IMR-90 (cell line): ENCODE results near the gene LAGE3. TPM values are rescaled to one million over a fixed set of nuclear protein-coding genes. Genes with fewer than 3 reads are reported as not detected.
A peak's percentile ranks its signal among the peaks of the same experiment; 100 is the strongest.

Experiments used
- ATAC-seq: fragments of 200-7000 bp; cut with Tn5 transposase; 2 replicates; pipeline ENCODE4 v1.9.1; 2020; ENCODE audit warnings: low read depth, mild to moderate bottlenecking, moderate library complexity
- Bru-seq: library from RNA; stranded (reverse); fragments of 400-500 nt; gene quantifications from one replicate; lab custom pipeline; 2021; lab: Mats Ljungman, UMichigan
- BruChase-seq, 2 experiments: library from RNA; stranded (reverse); fragments of 400-500 nt; gene quantifications; one replicate each; lab custom pipeline; 2021; lab: Mats Ljungman, UMichigan
- BruUV-seq: library from RNA; stranded (reverse); fragments of 400-500 nt; replicated peaks from 2 replicates; lab custom pipeline; 2021; lab: Mats Ljungman, UMichigan
- CTCF ChIA-PET: fragments of 300-600 bp; formaldehyde crosslinking; extraction: SDS; loops from one replicate; lab custom pipeline; 2021; ENCODE audit warnings: antibody characterized with exemption; lab: Yijun Ruan, JAX
- POLR2A ChIA-PET: fragments of 300-600 bp; sonication (Branson Sonifier 250); formaldehyde crosslinking; loops from one replicate; lab custom pipeline; 2022; ENCODE audit warnings: antibody characterized with exemption; ENCODE audit not compliant: unreplicated experiment; lab: Charles Lee
- DNase-seq: peaks from one replicate; pipeline ENCODE4 v3.0.0; 2013
- H2AFZ ChIP-seq: replicated peaks from 2 replicates; pipeline ENCODE3; 2013; ENCODE audit warnings: low read length, mild to moderate bottlenecking; ENCODE audit not compliant: poor library complexity
- H2AK5ac ChIP-seq: 2 replicates; pipeline ENCODE4 v1.6.1; 2013; ENCODE audit warnings: low read depth, low read length, inconsistent platforms
- H2AK9ac ChIP-seq: replicated peaks from 2 replicates; pipeline ENCODE3; 2013; ENCODE audit warnings: mild to moderate bottlenecking, low read depth, low read length, moderate library complexity; ENCODE audit not compliant: poor library complexity
- H2BK120ac ChIP-seq: 2 replicates; pipeline ENCODE4 v1.6.1; 2013; ENCODE audit warnings: low read depth, low read length, inconsistent platforms
- H2BK15ac ChIP-seq: 3 replicates; pipeline ENCODE4 v1.6.1; 2013; ENCODE audit warnings: low read depth, low read length, inconsistent platforms
- H2BK20ac ChIP-seq: 2 replicates; pipeline ENCODE4 v1.6.1; 2013; ENCODE audit warnings: low read depth, mild to moderate bottlenecking, inconsistent platforms, low read length, moderate library complexity
- H2BK5ac ChIP-seq: 2 replicates; pipeline ENCODE4 v1.6.1; 2013; ENCODE audit warnings: mild to moderate bottlenecking, low read depth, low read length, inconsistent platforms; ENCODE audit not compliant: poor library complexity, severe bottlenecking
- H3K14ac ChIP-seq: replicated peaks from 2 replicates; pipeline ENCODE4 v1.6.1; 2013; ENCODE audit warnings: low read depth, low read length, inconsistent platforms
- H3K18ac ChIP-seq: 2 replicates; pipeline ENCODE4 v1.6.1; 2013; ENCODE audit warnings: low read depth, low read length, control low read depth
- H3K23ac ChIP-seq: 2 replicates; pipeline ENCODE4 v1.6.1; 2013; ENCODE audit warnings: low read depth, low read length, inconsistent platforms
- H3K27ac ChIP-seq: 2 replicates; pipeline ENCODE4 v1.5.1; 2013; ENCODE audit warnings: mild to moderate bottlenecking, control low read depth, low read length; ENCODE audit not compliant: insufficient read depth
- H3K27me3 ChIP-seq: 2 replicates; pipeline ENCODE4 v1.6.1; 2013; ENCODE audit warnings: low read length; ENCODE audit not compliant: control insufficient read depth, insufficient read depth
- H3K36me3 ChIP-seq: 2 replicates; pipeline ENCODE4 v1.6.1; 2013; ENCODE audit warnings: low read length, mixed read lengths; ENCODE audit not compliant: control insufficient read depth, insufficient read depth
- H3K4ac ChIP-seq: 2 replicates; pipeline ENCODE4 v1.6.1; 2013; ENCODE audit warnings: low read depth, low read length, inconsistent platforms
- H3K4me1 ChIP-seq: 2 replicates; pipeline ENCODE4 v1.6.1; 2013; ENCODE audit warnings: low read length, mixed read lengths; ENCODE audit not compliant: control insufficient read depth, insufficient read depth
- H3K4me2 ChIP-seq: 2 replicates; pipeline ENCODE4 v1.6.1; 2013; ENCODE audit warnings: low read depth, mild to moderate bottlenecking, control low read depth, low read length, moderate library complexity
- H3K4me3 ChIP-seq: 2 replicates; pipeline ENCODE4 v1.5.1; 2013; ENCODE audit warnings: low read depth, mild to moderate bottlenecking, control low read depth, low read length, moderate library complexity; ENCODE audit not compliant: insufficient read depth
- H3K56ac ChIP-seq: 2 replicates; pipeline ENCODE4 v1.6.1; 2013; ENCODE audit warnings: low read length, inconsistent platforms; ENCODE audit not compliant: insufficient read depth; ENCODE audit errors: extremely low read depth
- H3K79me1 ChIP-seq, 2 experiments: 2 replicates each; pipeline ENCODE4 v1.6.1; 2013; ENCODE audit warnings: low read length in 2 of 2, inconsistent platforms in 1 of 2, low read depth in 1 of 2
- H3K9ac ChIP-seq: 2 replicates; pipeline ENCODE4 v1.6.1; 2013; ENCODE audit warnings: low read depth, low read length, control low read depth
- H3K9me1 ChIP-seq: 2 replicates; pipeline ENCODE4 v1.6.1; 2013; ENCODE audit warnings: low read length, inconsistent platforms; ENCODE audit not compliant: insufficient read depth
- H3K9me3 ChIP-seq: 2 replicates; pipeline ENCODE4 v1.6.1; 2013; ENCODE audit warnings: low read length; ENCODE audit not compliant: control insufficient read depth, insufficient read depth
- H4K20me1 ChIP-seq: 2 replicates; pipeline ENCODE4 v1.6.1; 2013; ENCODE audit warnings: low read length, inconsistent platforms; ENCODE audit not compliant: insufficient read depth
- H4K5ac ChIP-seq: 2 replicates; pipeline ENCODE4 v1.6.1; 2013; ENCODE audit warnings: mild to moderate bottlenecking, low read depth, low read length, control low read depth
- H4K8ac ChIP-seq, 2 experiments: 2 replicates each; pipeline ENCODE4 v1.6.1; 2013; ENCODE audit warnings: low read depth in 2 of 2, low read length in 2 of 2, control low read depth in 1 of 2, inconsistent platforms in 1 of 2
- H4K91ac ChIP-seq: 2 replicates; pipeline ENCODE4 v1.6.1; 2013; ENCODE audit warnings: low read depth, low read length, inconsistent platforms; ENCODE audit not compliant: insufficient read depth
- BHLHE40 ChIP-seq: fragments of 150-350 bp; IDR thresholded peaks from 2 replicates; pipeline ENCODE4 v1.6.1; 2016; ENCODE audit warnings: mild to moderate bottlenecking, low read depth, low read length
- CTCF ChIP-seq: conservative IDR thresholded peaks from 2 replicates; pipeline ENCODE4 v1.5.1; 2012; ENCODE audit warnings: mild to moderate bottlenecking, low read depth, low read length, improper control_type of control experiment
- MXI1 ChIP-seq: IDR thresholded peaks from 2 replicates; pipeline ENCODE4 v1.6.1; 2012; ENCODE audit warnings: low read depth, mild to moderate bottlenecking, low read length, moderate library complexity, borderline replicate concordance
- WGBS, 2 experiments: methylation state at CpG; one replicate each; pipeline versions ENCODE4 v1.1.5 to v1.1.7; 2013; ENCODE audit warnings: missing lambda C conversion rate in 2 of 2; ENCODE audit not compliant: insufficient read length in 1 of 2; ENCODE audit errors: extremely low coverage in 2 of 2; 5-methylcytosine and 5-hydroxymethylcytosine counted together
- dilution Hi-C: fragments of 300-500 bp; cut with HindIII; formaldehyde crosslinking; loops from one replicate; pipeline ENCODE4 v1.14.3; 2018; ENCODE audit warnings: low sequenced_read_pairs; ENCODE audit not compliant: unreplicated experiment
- in situ Hi-C: fragments of 300-500 bp; cut with MboI; formaldehyde crosslinking; loops from 3 replicates; pipeline ENCODE4 v1.14.3; 2019; ENCODE audit warnings: low sequenced_read_pairs, inconsistent platforms, mixed read lengths
- intact Hi-C: fragments of 100-400 bp; cut with micrococcal nuclease; formaldehyde crosslinking; loops from 2 replicates; pipeline ENCODE4 v1.10.0; 2022
- long read RNA-seq: library from polyadenylated mRNA; unstranded; transcript quantifications from one replicate; pipeline ENCODE4 v2.0.0, GENCODE V29; 2021; ENCODE audit not compliant: unreplicated experiment
- polyA plus RNA-seq, 3 experiments: library from polyadenylated mRNA; depleted of rRNA; stranded (reverse); fragments of >200 nt; gene quantifications; 2 replicates each; pipeline ENCODE4 v1.2.3, GENCODE V29; 2012; ENCODE audit warnings: low replicate concordance in 1 of 3
- total RNA-seq: library from RNA; depleted of rRNA; stranded (reverse); fragments of >200 nt; gene quantifications from 2 replicates; pipeline ENCODE4 v1.2.3, GENCODE V29; 2012; rRNA removed

The LAGE3 gene
- 3.6 and 6.4 TPM in 2 replicates for total RNA-seq
- 14.8 and 17.6 TPM in 2 replicates for polyA plus RNA-seq (2012; rRNA removed)
- polyA plus RNA-seq (2012; cell fraction: cytosol; rRNA removed) = 20.2 and 29.9 TPM in 2 replicates
- polyA plus RNA-seq (2012; cell fraction: nucleus; rRNA removed; ENCODE audit: low replicate concordance) = 5.5 and 10.3 TPM in 2 replicates
- Bru-seq, nascent RNA = percentile 38 among the genes with signal in this experiment
- BruChase-seq, experiment 1, labeled RNA remaining after a 6-hour chase = percentile 47 among the genes with signal in this experiment
- percentile 30 among the genes with signal in this experiment for BruChase-seq, experiment 2, labeled RNA remaining after a 2-hour chase
- long read RNA-seq, transcript LAGE3-201 (3 exons, 949 nt) = major isoform, 13 of 14 reads
- long read RNA-seq, partial matches to known transcripts = 0 of 14 reads
- long read RNA-seq, other reads (novel, unspliced or antisense) = 1 of 14 reads

GRCh38 chrX:154478728-154479622 is at the start of gene LAGE3:
TSS of gene LAGE3 (minus strand) at chrX:154479281. CDS start at chrX:154478915, 366 bp downstream.
- peak within 1 kb of the TSS; percentile 77; the same call in 1 of the 2 replicates for H2BK120ac ChIP-seq
- peak within 1 kb of the TSS; percentile 82 to 89; a peak in 3 of 4 replicates for H4K8ac ChIP-seq
- ChIA-PET CTCF (no interaction called here), POLR2A (interaction anchor here (0.6 to 0.8 kb wide), 2 partner anchors 12 to 81 kb away, joined by 3 read pairs; no protein-coding TSS in a partner anchor)
- H3K79me1 ChIP-seq = no peaks in the 10 kb centered on the region; a peak in 1 of 4 replicates
- ATAC-seq = peak; percentile 95
- WGBS, 2 experiments = 31% methylated on average over 37 of the region's 85 CpGs; no CpG with 5 or more reads in 1 of the 2 experiments
- DNase-seq = peak; percentile 84
- H2BK5ac ChIP-seq = peak within 1 kb of the TSS; percentile 18
- H3K4me2 ChIP-seq = peak within 1 kb of the TSS; percentile 91
- H2AFZ ChIP-seq = peak within 1 kb of the TSS; percentile 93
- no peaks in the 10 kb centered on the region for H3K27me3 ChIP-seq
- peak within 1 kb of the TSS; percentile 28; the same call in 1 of the 2 replicates for H4K91ac ChIP-seq
- no peak within 1 kb of the TSS for H2BK15ac ChIP-seq
- H3K27ac ChIP-seq = peak within 1 kb of the TSS; percentile 78
- no peaks in the 10 kb centered on the region for H3K9me3 ChIP-seq
- no peak for TF ChIP-seq CTCF
- TF ChIP-seq MXI1 = peak; percentile 74; the same call in 1 of the 2 replicates
- TF ChIP-seq BHLHE40 = peak; percentile 70
- 0 out of 2 replicates have a peak within 1 kb of the TSS, but pooled peaks have one; percentile 14 for H3K18ac ChIP-seq
- no peak within 1 kb of the TSS for H2BK20ac ChIP-seq
- peak within 1 kb of the TSS; percentile 82 for H2AK9ac ChIP-seq
- H3K23ac ChIP-seq = peak within 1 kb of the TSS; percentile 80; the same call in 1 of the 2 replicates
- in situ Hi-C loops (no loop called here), dilution Hi-C loops (no loop called here), intact Hi-C loops (no loop called here)
- peak within 1 kb of the TSS; percentile 47 for H4K5ac ChIP-seq
- H4K20me1 ChIP-seq = no peaks in the 10 kb centered on the region; the same call in 1 of the 2 replicates
- peak within 1 kb of the TSS; percentile 88 for H3K9ac ChIP-seq
- H2AK5ac ChIP-seq = peak within 1 kb of the TSS; percentile 60
- no TSS peak for BruUV-seq
- peak within 1 kb of the TSS; percentile 52 for H3K4me3 ChIP-seq
- H3K4me1 ChIP-seq = no peaks in the 10 kb centered on the region
- H3K36me3 ChIP-seq = peaks cover 3% of the 10 kb centered on the region; the same call in 1 of the 2 replicates
- no peak within 1 kb of the TSS; the same call in 1 of the 2 replicates for H3K56ac ChIP-seq
- H3K4ac ChIP-seq = peak within 1 kb of the TSS; percentile 64
- H3K14ac ChIP-seq = peak within 1 kb of the TSS; percentile 44
- no peaks in the 10 kb centered on the region for H3K9me1 ChIP-seq
